ENCODE results near the gene TRPV6.

Gene TRPV6

DNA sequence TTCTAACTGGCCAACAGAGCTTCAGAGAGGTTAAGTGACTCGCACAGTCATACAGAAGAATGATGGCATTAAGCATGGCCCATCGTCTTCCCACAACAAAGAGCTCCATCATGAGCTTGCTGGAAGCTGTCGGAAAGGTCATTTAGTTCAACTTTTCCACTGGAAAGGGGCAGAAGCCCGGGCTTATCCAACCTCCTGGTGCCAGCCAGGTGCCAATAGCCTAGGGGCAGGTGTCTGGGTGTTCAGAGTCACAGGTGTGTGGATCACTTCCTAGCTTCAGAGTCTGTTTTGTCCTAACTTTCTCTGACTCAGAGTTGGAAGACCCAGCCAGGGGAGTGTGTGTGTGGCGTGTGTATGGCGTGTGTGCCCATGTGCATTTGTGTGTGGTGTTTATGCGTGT, 1.3 kb upstream of the TRPV6 start:
- in situ Hi-C loops (cut with MboI; ENCODE audit: low sequenced_read_pairs): no loop called here

DNA sequence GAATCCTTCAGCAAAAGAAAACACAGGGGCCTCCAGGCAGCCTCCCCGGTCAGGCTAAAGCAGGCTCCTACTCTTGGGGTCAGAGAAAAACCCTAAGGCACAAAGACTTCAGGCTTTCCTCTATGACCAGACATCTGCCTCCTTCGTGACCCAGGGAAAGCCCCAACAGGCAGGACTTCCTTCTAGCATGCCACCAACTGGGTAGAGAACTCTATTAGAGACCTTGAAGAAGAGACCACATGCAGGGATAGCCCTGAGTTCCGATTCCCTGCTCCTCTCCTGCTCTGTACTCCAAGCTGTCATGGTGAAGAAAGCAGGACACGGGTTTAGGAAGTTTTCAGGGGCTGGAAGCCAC, 1.3 kb downstream of the TRPV6 start:
- in situ Hi-C loops (cut with MboI; ENCODE audit: low sequenced_read_pairs): no loop called here

DNA sequence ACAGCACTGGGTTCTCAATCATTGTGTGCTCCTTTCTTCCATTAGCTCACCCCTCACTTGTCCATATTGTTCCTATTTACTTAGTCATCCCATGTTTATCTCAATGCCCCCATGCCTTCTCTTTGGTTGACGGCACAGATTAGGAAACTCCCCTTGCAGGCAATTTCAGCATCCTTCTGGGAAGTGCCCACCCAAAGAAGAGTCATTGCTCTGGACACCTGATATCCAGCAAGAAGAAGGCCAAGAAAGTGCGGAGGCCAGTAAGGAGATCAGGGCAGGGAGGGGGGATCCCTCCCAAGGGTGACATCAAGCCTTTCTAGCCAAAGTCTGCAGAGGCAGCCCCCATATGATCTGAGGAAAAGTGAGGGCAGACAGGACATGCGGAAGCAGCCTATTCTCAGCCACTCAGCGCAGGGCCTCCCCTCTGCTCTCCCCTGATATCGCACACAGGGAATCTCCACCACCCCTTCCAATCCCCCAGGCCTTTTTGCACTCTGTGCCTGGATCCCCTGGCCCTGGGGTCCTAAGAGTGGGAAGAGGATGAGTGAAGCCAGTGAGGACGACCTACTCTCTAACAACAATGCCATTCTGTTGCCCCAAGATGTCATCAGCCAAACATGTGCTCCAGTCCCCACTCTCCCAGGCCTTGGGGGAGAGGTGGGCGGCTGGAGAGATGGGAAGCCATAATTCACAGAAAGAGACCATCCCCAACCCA, 1.8 kb downstream of the TRPV6 start:
- in situ Hi-C loops (cut with MboI; ENCODE audit: low sequenced_read_pairs): no loop called here

DNA sequence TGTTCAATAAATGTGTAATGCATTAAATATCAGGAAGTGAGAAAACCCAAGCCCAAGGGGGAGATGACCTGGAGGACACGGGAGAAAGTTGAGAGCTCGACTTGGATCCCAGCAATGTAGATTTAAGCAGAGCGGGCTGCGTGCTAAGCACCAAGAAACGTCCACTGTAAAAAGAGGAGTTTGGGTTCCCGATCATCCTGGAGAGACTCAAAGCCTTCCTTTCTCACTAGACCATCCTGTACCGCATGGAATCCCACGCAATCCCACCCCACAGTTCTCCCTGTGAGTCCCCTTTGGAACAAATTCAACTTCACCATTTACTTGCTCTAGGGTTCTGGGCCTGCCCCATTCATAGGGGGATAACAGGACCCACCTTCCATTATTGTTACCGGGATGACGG, 2.4 kb downstream of the TRPV6 start:
- in situ Hi-C loops (cut with MboI; ENCODE audit: low sequenced_read_pairs): no loop called here

DNA sequence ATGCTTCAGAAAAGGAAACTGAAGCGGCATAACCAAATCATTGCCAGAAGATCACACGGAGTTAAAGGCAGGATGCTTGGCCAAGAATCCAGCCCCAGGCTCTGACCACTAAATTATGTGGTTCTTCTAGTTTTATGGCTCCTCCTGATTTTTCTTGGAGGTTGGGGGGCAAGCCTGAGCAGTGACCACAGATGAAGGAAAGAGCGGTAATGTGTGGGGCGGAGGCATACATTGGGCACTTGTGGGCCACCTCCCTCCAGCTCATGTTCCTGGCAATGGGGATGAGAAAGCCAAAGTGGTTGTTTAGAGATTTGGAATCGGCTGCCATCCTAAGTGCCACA, 3.2 kb downstream of the TRPV6 start:
- in situ Hi-C loops (cut with MboI; ENCODE audit: low sequenced_read_pairs): no loop called here

DNA sequence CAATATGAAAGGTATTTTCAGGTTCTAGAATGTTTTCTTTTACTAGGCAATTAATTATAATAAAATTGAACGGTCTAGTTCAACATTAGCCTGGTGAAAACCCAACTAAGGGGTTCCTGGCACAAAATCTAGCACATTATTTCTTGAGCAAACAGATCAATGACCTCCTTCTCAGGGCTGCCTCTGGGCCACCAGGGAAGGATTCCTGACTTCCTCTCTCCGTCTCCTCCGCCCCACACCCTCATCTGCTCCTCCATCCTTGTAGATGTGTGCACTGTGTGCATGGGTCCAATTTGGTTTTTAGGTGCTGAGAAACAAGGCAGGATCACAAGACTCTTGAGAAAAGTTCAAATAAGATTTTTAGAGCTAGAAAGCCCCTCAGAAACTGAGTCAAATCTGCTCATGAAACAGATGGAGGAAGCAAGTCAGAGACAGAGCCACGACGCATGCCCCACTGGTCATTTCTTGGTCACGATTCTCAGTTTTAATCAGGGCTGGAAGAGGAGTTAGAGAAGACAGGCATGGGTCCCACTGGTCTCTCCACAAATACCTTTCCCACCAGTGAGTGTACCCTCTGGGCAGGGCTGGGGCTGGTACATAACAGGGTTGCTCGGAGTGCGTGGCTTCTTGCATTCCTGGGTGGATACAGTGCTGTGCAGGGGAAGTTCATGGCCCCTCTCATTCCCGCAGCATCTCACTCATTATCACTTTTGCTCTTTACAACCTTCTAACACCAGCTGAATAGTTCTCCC, 3.8 kb downstream of the TRPV6 start:
- in situ Hi-C loops (cut with MboI; ENCODE audit: low sequenced_read_pairs): no loop called here

DNA sequence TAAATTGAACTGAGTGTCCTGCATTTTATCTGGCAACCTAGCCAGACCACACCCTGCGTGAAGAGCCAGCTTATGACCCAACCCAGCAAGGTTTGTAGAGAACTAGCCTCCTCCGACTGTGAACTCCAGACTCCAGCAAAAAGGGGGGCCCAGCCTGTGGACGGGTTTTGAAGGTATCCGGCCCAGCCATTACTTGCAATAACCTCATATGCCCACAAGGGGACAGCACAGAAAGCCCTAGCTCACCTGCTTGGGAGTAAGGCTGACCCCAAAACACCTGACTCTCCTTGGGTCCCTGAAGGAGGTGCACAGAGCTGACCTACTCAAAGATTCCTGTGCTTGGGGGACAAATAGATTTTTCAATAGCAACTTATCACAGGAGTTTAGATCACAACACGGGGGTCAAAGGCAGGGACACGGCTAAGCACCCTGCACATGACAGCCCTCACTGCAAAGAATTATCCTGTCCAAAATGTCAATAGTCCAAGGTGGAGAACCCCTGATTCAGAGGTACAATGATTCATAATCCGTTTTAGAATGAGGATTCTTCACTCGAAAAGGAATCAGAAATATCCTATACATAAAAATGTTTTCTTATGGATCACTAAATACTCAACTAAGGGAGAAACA, 4.6 kb downstream of the TRPV6 start:
- in situ Hi-C loops (cut with MboI; ENCODE audit: low sequenced_read_pairs): no loop called here

DNA sequence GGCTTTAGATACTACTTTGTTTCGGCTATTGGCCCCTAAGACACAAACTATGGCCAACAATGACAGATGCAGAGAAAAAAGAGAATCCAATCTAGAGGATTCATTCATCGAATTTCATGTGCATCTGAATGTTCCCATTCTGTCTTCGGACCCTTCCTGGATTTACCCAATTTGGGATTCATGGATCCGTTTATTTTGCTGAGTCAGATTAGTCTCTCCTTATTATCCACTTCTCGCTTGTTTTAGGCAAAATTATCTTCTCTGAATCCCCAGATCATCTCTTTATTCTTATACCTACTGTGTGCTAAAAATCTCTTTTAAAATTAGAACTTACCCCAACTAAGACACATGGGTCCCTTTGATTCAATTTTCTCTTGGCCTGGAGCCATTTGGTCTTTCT, 6.5 kb downstream of the TRPV6 start:
- in situ Hi-C loops (cut with MboI; ENCODE audit: low sequenced_read_pairs): no loop called here

DNA sequence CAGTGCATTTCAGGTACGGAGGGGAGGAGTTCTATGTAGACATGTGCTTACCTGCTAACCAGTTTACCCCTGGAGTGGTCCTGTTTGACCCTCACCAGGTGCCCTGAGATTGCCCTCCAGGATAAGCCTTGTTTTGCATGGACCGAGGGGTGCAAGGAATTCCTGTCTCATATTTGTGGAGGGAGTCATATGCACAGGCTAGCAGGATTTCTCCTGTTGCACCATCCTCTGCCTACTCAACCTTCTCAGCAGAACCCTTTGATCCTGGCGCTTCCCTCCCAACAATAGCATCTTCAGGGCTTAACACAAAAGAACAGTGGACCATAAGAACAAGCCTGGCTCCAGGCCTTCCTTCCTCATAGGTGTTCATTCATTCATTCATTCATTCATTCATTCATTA, 7.2 kb downstream of the TRPV6 start:
- in situ Hi-C loops (cut with MboI; ENCODE audit: low sequenced_read_pairs): no loop called here

DNA sequence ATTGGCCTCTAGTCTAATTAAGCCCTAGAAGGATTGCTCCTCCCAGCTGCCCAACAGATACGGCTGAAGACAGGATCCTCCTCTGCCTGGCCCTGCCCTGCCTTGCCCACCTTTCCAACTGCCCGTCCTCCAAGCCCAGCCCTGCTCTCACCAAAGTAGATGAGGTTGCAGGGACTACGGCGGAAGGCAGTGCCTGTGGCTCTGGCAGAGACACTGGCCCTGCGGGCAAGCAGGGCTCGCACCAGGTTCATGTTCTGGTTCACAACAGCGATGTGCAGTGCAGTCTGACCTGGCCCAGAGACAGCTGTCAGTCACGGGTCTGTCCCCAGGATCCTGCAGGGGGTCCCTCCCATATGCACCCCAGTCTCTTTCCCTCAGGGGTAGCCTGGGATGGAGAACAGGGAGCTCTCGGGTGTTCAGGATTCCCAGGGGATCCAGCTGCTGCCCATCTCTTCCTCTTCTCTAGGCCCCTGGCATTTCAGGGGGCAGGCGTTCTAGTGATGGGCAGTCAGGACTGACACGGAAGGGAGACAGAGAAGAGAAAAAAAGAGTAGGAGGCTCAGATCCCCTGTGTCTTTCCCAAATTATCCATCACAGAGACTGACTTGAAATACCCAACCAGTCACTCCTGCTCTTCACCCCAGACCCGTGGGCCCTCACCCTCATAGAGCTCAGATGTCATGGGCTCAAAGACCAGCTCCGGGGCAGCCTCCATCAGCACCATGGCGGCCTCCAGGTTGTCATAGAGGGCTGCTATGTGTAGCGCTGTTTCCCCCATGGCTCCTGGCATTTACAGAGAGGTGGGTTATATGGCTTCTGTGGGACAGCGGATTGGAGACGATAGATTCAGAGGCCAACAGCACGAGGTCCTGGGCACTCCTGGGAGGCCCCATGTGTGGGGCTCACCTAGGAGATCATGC, 8.3 kb downstream of the TRPV6 start:
- in situ Hi-C loops (cut with MboI; ENCODE audit: low sequenced_read_pairs): no loop called here

DNA sequence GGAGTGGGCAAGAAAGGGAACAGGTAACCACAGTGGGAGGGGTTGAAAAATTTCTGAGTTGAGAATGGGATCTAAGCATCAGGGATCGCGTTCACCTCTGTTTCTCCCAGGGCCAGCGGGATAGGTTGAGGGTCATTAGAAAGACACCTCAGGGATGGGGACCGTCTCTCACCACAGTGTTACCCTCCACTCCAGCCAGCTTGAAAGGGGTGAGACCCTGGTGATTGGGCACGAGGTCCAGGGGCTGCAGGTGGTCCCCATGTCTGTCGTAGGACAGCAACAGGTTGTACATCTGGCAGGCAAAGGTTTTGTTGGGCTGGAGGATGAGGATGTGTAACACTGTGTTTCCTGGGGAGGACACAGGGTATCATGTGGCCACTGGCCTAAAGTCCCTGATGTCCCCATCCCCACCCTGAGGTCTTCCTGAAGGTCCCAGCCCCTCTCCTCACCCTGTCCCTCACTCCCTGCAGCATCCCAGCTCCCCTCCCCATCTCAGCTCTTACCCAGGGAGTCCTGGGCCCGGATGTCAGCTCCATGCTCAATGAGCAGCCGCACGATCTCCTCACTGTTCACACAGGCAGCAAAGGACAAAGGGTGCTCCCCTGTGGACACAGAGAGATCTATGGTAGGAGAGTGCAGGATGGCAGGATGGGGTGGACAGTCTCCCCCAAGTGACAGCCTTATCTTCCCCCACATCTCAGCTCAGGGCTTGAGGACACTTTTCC, 9.1 kb downstream of the TRPV6 start:
- in situ Hi-C loops (cut with MboI; ENCODE audit: low sequenced_read_pairs): no loop called here

DNA sequence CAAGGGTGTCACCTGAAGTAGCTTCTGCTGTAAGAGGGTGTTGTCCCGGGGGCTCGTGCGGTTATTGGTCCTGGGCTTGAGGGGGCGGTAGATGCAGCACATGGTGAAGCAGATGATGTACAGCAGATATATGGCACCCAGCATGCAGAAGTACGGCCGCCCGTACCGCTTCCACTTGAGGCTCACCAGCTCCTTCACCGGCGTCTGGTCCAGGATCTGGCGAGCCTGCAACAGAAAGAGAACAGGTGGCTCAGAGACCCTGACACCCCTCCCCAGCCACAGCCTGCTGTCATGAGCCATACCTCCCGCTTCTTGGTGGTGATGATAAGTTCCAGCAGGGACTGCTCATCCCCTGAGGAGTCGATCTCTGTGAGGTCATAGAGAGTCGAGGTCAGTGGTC, 10.1 kb downstream of the TRPV6 start:
- in situ Hi-C loops (cut with MboI; ENCODE audit: low sequenced_read_pairs): no loop called here

DNA sequence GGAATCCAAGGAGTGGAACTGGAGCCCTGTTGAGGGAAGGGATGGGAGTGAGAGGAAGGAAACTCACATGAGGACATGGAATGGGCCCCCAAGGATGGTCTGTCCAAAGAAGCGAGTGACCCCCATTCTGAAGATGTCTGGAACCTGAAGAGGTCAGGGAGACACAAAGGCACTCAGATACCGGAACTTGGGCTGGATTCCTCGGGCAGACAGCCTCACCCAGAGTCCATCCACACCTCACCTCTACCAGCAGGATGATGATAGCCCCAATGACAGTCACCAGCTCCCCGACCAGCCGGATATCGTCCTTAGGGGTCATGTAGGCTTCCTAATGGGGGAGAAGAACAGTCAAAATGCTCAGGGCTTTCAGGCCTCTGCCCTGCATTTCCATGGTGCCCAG, 10.7 kb downstream of the TRPV6 start:
- in situ Hi-C loops (cut with MboI; ENCODE audit: low sequenced_read_pairs): loop anchor here (25.0 kb wide), 1 partner anchor 337 kb away; the partner anchor contains the start of gene TAS2R40

DNA sequence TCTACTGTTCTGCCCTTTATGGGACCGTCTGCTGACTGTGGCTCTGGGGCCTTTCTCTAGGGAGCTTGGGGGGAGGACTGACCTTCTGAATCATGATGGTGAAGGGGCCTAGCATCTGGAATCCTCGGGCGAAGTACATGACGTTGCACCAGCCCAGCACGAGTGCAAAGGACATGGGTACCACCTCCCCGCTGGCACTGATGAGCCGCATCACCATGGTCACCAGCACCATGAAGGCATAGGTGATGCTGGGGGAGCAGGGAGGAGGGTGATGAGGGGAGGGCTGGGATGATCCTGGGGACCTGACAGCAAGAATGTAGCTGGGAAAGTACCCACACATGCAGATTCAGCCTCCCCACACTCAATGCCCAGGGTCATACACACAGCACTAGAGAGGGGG, 11.1 kb downstream of the TRPV6 start:
- in situ Hi-C loops (cut with MboI; ENCODE audit: low sequenced_read_pairs): loop anchor here (25.0 kb wide), 1 partner anchor 338 kb away; the partner anchor contains the start of gene TAS2R40

DNA sequence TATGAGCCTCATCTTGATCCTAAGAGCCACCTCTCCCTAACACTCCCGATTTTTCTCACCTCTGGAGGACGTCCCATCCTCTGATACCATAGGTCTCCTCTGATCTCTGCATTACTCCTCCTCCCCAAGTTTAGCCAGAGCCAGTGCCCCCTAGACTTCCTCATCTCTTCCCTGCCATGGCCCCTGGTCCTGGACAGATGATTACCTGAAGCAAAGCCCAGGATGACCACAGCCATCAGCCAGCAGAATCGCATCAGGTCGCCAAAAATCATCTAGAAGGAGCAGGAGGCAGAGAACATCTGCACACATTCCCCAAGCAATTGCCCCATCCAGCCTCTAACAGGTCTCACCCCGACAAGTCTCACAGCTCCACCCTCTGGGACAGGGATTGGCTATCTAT, 11.7 kb downstream of the TRPV6 start:
- in situ Hi-C loops (cut with MboI; ENCODE audit: low sequenced_read_pairs): loop anchor here (25.0 kb wide), 1 partner anchor 338 kb away; the partner anchor contains the start of gene TAS2R40

DNA sequence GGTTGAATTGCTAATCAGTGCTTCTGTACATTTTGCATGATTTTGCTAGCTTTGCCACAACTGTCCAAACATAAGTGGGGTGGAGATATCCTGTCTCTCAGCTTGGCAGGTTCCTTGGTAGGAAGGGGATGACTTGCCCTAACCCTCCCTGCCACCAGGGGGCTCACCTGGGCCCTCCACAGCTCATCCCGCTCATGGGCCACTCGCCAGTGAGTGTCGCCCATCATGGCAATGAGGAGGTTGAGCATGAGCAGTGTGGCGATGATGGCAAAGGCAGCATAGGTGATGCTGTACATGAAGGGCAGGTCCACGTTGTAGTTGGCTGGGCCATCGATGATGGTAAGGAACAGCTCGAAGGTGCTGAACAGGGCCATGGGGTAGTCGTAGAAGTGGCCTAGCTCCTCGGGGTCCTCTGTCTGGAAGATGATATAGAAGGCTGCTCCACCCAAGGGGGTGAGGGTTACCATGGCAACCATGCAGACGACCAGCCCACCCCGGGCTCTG, 12.2 kb downstream of the TRPV6 start:
- in situ Hi-C loops (cut with MboI; ENCODE audit: low sequenced_read_pairs): loop anchor here (25.0 kb wide), 1 partner anchor 339 kb away; the partner anchor contains the start of gene TAS2R40

DNA sequence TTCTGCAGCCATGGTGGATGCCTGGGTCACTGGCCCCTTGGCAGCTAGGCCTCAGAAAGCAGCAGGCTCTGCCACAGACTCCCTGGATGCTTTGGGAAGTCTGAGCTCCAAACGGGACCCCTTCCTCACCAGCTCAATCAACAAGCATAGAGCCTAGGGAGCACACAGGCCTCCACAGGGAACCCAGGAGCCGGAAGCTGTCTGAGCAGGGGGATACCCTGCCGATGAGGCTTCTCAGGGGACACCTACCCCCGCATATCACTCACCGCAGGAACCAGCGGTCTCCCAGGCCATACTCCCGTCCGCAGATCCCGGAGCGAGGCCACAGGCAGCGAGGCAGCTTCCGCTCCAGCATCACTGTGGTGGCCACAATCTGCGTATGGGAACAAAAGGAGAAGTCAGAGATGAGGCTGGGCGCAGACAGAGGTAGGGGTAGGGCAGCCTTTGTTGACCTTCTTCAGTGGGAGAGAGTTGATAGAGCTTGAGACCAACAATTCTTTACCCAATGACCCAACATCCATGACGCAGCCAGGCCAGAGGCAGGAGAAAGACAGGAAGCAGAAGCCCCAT, 13.4 kb downstream of the TRPV6 start:
- in situ Hi-C loops (cut with MboI; ENCODE audit: low sequenced_read_pairs): loop anchor here (25.0 kb wide), 1 partner anchor 340 kb away; the partner anchor contains the start of gene TAS2R40

DNA sequence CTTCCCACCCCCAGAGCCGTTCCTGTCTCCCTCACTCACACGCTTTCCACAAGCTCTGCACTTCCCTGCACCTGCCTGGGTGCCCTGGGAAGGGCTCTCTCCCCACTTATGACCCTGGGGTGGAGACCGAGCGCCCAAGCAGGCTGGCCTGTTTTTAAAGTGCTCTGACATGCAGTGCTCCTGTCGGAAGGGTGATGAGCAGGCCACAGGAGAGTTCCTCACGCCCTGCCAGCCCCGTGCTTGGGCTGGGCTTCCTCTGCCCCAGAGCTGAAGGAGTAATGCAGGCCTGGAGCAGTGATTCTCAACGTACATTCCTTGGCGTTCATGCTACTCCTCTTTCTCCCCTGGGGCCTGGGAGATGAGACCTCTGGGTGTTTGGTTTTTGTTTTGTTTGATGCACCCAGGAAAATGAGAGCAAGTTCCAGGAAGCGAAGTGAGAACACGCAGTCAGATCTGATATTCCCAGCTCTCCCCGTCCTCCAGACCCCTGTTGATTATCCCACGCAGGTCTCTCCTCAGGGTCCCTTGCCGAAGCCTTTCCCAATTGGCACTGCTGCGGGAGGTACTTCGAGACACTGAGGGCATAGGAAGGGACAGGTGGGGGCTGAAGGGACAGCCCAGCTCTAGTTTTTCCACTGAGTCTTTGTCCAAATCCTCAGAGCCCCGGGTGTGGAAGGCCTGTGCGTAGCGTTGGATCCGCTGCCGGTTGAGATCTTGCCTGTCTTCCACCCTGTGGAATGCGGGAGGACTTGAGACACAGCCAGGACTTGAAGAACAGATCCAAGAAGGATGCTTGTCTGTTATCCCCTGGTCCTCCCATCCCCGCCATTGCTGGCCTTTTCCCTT, 14.1 kb downstream of the TRPV6 start:
- in situ Hi-C loops (cut with MboI; ENCODE audit: low sequenced_read_pairs): loop anchor here (25.0 kb wide), 1 partner anchor 341 kb away; the partner anchor contains the start of gene TAS2R40
